ENCODE results near the gene OLA1.

The OLA1 gene

DNA sequence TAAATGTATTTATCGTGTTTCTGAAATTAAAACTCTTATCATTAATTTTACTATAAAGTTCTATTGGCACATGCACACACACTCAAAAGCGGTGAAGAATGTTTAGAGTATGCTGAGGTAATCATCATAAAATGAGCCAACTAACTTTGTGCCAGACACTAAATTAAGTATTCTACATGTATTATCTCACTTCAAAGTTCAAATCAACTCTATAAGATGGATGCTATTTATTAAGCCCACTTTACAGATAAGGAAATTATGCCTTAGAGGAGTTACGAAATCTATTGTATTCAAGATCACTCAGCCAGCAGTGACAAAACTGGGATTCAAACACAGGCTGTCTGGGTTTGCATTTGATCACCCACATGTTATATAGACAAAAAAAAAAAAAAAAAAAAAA lies 24.9 kb downstream of the OLA1 start:
- DNase-seq = no peak

DNA sequence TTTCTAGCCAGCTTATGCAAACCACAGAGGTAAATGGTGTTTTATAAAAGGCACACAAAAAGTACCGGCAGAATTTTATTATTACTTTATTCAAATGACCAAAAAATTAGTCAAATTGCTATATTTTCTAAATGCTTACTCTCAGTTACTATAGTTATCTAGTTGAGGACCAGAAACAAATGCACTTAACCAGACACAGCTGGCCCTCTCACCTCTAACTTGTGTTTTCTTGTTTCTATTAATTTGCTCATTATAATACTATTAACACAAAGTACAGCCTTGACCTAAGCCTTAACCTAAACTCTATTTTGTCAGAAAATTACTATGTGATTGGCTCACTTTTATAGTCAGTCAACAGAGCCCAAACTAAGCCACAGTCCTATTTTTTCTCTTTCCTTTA lies 26.2 kb downstream of the OLA1 start:
- DNase-seq = no peak

- no peak for DNase-seq
These were observed 29.0 kb downstream of the OLA1 start for GRCh38 chr2:174219321-174219720.

DNA sequence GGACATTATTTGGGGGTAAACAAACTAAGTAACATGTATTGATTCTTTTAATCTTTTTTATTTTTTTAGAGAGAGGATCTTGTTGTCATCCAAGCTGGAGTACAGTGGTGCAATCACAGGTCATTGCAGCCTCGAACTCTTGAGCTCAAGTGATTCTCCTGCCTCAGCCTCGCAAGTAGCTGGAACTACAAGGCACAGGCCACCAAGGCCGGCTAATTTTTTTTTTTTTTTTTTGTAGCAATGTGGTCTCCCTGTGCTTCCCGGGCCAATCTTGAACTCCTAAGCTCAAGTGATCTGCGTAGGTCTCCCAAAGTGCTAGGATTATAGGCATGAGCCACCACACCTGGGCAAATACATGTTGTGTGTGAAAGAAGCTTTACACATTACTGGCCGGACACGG lies 29.6 kb downstream of the OLA1 start:
- DNase-seq = no peak

DNA sequence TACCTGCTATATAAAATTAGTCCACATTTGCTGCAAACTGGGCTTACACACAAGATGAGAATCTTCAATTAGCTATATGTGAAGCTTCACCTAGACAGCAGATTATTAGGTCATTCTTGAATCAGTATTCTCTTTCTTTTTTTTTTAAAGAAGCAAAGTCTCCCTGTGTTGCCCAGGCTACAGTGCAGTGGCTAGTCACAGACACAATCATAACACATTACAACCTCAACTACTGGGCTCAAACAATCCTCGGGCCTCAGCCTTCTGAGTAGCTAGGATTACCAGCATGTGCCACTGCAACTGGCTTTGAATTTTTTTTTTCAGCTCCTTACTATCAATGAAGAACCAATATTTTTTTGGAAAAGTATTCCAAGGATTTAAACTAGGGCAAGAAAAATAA lies 30.5 kb downstream of the OLA1 start:
- no peak for DNase-seq

- DNase-seq = no peak
These were observed 36.4 kb downstream of the OLA1 start for GRCh38 chr2:174211954-174212353.

GRCh38 chr2:174210862-174211261 lies 37.5 kb downstream of the OLA1 start:
- no peak for DNase-seq

DNA sequence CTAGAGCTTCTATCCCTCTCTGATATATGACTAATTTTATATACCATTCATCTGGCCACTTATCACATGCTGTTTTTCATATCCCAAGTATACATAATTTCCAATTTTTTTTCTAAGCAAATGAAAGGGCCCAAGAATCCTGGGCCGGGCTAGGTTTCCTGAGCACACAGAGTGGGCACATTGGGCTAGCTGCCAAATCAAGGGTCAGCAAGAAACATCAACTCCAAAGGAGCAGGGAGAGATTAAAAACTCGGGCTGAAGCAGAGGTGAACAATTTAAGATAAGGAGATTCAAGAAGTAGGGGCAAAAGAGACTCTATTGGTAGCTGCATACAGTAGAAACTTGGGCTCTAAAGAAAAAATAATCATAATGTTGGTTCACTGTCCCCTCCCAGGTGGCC lies 39.0 kb downstream of the OLA1 start:
- DNase-seq = no peak

- DNase-seq = no peak
These were observed 40.3 kb downstream of the OLA1 start for GRCh38 chr2:174208026-174208425.

DNA sequence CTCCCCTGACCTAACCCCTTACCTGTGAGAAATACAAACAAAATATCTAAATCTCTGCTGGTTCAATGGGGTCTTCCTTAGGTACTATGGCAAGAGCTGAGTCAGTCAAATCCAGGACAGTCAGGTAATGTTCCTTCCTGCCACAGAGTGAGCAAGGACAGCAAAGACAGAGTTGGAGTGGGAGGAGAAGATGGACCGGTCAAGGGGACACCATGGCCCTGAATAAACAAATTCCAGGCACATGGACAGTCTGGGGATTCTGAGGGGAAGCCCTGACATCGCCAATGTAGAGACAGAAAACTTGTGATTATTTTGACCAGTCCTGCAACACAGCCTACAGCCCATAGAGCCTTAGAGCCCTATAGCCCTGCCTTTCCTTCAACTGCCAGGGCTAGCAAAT lies 42.8 kb downstream of the OLA1 start:
- DNase-seq = no peak

GRCh38 chr2:174202188-174202587 lies 46.1 kb downstream of the OLA1 start:
- no peak for DNase-seq

DNA sequence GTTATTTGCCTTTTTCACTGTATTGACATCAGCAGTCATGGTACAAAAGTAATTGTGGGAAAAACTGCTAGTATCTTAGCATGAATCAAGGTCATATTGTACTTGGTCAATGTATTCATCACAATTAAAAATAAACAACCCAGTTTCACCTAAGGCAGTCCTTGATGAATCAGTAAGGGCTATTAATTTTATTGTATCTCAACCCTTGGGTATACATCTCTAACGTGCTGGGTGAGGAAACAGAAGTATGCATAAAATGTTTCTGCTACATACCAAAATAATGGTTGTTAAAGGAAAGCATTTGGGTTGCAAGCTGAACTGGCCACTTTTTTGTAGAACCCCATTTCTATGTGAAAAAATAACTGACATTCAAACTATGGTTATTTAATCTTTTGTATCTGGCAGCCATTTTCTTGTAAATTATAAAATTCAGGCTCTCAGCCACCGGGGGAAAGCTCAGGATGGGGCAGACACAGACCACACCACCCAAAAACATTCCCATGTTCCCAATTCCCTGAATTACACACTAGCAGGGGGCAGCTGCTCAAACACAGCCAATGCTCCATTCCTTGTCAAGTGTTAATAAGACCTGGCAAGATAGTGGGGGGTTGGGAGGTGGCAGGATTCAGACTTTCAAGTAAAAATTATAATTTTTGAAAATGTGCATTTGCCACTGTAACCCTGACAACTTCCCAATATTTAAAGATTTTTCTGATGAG lies 49.3 kb downstream of the OLA1 start:
- DNase-seq = no peak

DNA sequence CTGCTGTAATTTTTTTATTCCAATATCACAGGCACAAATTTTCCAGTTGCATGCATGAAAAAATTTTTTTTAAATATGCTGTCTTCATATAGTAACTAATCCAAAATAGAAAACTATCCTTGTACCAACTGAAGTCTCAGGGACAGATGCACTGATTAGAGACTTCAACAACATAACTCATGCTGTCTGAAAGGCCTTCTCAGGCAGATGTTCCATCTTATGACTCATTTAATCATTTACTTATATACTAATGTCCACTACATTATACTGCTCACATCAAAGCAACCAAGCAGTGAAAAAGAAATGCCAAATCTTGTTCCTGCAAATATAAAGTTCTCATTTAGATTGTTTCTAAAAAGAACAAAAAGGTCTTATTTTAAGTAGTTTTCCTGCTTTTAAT lies 53.1 kb downstream of the OLA1 start:
- no peak for DNase-seq

- no peak for DNase-seq
These were observed 54.6 kb downstream of the OLA1 start for GRCh38 chr2:174193737-174194136.

DNA sequence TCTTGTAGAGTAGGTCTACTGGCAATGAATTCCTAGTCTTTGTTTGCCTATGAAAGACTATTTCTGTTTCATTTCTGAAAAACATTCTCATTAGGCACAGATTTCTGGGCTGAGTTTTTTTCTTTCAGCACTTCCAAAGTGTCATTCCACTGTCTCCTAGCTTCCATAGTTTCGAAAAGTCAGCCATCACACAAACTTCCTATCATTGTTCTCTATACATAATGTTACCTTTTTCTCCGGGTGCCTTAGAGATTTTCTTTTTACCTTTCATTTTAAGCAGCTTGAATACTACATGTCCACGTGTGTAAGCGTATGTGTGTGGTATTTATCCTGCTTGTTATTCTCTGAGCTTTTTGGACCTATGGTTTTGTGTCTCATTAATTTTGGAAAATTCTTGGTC lies 55.7 kb downstream of the OLA1 start:
- no peak for DNase-seq

DNA sequence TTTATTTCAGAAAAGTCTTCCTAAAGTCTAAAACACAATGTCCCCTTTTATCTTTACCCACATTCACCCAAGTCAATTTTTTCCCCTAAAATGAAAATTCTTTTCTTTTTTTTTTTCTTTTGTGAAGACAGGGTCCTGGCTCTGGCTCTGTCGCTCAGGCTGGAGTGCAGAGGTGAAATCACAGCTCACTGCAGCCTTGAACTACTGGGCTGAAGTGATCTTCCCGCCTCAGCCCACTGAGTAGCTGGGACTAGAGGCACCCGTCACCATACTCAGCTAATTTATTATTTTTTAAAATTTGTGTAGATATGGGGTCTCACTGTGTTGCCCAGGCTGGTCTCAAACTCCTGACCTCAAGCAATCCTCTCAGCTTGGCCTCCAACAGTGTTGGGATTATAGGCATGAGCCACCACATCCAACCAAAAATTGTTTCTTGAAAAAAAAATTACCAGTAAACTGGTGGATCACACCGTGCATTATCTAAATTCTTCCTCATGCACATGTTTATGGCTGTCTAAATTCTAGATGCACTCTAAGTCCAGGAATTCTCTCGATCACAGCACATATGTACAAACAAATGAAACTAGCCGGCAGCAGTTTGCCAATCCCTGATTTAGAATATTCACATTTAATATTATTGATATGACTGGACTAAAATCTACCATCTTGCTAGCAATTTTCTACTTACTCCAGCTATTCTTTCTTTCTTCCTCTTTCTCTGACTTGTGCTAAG lies 56.8 kb downstream of the OLA1 start:
- no peak for DNase-seq

DNA sequence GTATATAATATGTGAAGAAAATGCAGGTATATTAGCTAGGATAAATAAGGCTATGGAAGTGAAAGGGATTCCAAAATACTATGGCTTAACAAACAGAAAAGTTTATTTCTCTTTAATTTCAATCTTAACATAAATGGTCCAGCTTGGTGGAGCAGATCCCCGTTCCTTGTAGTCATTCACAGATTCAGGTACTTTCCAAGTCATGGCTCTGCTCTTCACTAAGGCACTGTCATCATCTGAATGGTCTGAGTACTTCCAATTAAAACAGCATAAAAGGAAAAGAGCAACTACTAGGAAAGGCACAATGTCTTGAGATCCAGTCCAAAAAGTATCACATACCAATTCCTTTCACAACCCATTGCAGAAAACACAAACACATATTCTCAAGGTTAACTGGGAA lies 63.4 kb downstream of the OLA1 start:
- no peak for DNase-seq

- no peak for DNase-seq
These were observed 63.8 kb downstream of the OLA1 start for GRCh38 chr2:174184504-174184903.

DNA sequence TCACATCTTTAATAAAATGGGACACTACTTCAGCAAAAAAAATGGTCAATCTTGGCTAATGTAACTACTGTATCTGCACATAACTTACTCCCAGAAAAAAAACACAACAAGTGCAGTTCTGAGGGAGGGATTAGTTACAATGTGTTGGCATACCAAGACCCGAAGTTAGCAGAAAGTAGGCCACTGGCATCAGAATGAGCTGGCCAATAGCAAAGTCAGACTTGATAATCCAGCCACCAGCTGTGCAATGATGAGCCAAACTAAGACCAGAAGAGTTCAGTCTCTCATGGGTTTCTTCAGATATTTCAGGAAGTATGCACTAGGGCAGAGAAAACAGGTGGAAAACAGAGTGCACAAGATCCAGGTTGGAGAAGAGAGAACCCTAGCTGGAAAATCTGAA lies 65.3 kb downstream of the OLA1 start:
- DNase-seq = no peak

- DNase-seq = no peak
These were observed 67.0 kb downstream of the OLA1 start for GRCh38 chr2:174181368-174181767.

DNA sequence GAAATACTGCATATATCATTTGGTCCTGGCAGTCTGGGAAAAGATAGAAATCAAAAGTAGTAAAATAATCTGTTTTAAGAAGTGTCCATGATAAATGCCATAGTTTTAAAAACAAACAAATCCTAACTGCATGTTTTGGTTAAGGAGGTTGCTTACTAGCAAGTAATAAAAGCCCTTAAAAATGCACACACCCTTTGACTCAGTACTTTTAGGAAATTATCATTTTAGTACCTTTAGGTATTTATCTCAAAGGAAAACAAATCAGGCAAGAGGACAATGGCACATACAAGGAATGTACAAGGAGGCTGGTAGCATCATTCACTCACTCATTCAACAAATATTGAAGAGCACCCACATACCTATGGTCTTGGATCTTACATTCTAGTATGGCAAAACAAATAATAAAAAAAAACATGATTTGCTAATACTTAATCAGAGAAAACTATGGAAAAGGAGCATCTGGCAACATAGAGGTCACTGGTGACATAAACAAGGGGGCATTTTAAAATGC lies 67.6 kb downstream of the OLA1 start:
- no peak for DNase-seq

GRCh38 chr2:174180165-174180724 lies 68.1 kb downstream of the OLA1 start:
- DNase-seq = no peak

- no peak for DNase-seq
These were observed 70.9 kb downstream of the OLA1 start for GRCh38 chr2:174177316-174177890.

- DNase-seq = peak; percentile 72
These were observed 71.4 kb downstream of the OLA1 start for GRCh38 chr2:174176898-174177297.

All from DMS153 (cell line).